ENCODE results near the gene CFAP46. TPM values are rescaled to one million over a fixed set of nuclear protein-coding genes. Genes with fewer than 3 reads are reported as not detected.

The CFAP46 gene
- total RNA-seq, 4 donors from 2014 or later = 0.29 to 9.0 (median 2.7) TPM

DNA sequence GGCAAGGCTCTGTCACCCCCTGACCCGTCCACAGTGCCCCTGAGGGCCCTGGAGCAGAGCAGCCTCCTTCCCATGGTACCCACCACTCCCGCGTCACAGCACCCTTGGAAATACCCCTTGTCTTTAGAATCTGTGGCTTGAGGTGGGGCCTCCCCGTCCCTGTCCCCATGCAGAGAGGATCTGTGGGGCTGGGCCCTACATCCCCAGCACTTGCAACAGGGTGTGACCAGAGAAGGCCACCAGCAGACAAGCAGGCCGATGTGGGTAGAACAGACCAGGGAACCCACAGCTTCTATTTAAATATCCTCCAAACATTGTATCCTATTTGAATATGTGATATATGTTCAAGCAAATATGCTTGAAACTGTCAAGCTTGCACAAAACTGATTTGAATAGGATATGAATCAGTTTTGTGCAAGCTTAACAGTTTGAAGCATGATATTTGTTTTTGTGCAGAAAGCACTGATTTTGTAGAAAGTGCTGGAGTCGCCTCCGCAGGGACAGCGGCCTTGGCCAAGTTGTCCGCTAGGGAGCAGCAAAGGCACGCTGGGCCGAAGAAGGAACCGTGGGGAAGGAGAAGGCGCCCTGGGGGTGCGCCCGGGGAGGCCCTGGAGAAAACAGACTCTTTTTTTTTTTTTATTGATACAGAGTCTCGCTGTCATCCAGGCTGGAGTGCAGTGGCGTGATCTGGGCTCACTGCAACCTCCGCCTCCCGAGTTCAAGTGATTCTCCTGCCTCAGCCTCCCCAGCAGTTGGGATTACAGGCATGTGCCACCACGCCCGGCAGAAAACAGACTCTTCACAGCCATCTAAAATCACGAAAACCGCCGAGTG lies 2.2 kb downstream of the CFAP46 start:
- H3K9me3 ChIP-seq = no peaks in the 10 kb centered on the region
- no peaks in the 10 kb centered on the region for H3K4me1 ChIP-seq
- no peaks in the 10 kb centered on the region for H3K36me3 ChIP-seq
- no peak for TF ChIP-seq POLR2A (IDR thresholded peaks at IDR 0.05)
- TF ChIP-seq, protein P1, sequence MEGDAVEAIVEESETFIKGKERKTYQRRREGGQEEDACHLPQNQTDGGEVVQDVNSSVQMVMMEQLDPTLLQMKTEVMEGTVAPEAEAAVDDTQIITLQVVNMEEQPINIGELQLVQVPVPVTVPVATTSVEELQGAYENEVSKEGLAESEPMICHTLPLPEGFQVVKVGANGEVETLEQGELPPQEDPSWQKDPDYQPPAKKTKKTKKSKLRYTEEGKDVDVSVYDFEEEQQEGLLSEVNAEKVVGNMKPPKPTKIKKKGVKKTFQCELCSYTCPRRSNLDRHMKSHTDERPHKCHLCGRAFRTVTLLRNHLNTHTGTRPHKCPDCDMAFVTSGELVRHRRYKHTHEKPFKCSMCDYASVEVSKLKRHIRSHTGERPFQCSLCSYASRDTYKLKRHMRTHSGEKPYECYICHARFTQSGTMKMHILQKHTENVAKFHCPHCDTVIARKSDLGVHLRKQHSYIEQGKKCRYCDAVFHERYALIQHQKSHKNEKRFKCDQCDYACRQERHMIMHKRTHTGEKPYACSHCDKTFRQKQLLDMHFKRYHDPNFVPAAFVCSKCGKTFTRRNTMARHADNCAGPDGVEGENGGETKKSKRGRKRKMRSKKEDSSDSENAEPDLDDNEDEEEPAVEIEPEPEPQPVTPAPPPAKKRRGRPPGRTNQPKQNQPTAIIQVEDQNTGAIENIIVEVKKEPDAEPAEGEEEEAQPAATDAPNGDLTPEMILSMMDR (IDR thresholded peaks at IDR 0.05) = peak; percentile 6 to 56 (median 36)
- no peak overlapping the region for H3K4me3 ChIP-seq
- intact Hi-C loops (cut with DNase I; ENCODE audit: low total_unique reads) = no loop called here
- no peaks in the 10 kb centered on the region for H3K27me3 ChIP-seq
- DNase-seq = no peak
- no peak overlapping the region for H3K27ac ChIP-seq

DNA sequence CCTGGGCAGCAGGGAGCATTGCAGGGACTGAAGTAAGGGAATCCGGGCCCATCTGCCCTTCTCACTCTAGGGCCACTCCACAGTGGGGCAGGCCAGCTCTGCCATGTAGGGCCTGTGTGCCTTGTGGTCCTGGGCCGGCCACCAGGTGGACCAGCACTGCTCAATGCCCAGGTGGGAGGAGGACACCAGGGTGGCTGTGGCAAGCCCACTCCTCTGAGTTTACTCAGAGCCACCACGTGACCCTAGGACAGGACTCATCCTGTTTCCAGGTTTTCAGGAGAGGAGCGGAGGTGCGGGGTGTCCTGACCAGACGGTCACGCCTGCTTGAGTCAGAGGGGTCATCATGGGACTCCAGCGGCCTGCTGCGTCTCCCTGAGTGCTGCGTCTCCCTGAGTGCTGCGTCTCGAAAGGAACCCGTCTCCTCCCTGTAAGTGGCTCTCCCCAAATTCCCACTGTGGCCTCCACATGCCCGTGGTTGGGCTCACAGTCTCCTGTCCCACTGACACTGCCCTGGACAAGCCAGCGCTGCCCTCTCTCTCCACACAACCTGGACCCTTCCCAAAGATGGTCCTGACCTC lies 2.9 kb downstream of the CFAP46 start:
- Histone ChIP-seq H3K27ac (no peak overlapping the region), H3K4me3 (no peak overlapping the region), H3K9me3 (no peaks in the 10 kb centered on the region), H3K36me3 (no peaks in the 10 kb centered on the region), H3K27me3 (no peaks in the 10 kb centered on the region), H3K4me1 (no peaks in the 10 kb centered on the region)
- DNase-seq = no peak
- intact Hi-C loops (cut with DNase I; ENCODE audit: low total_unique reads) = no loop called here
- TF ChIP-seq POLR2A (IDR thresholded peaks at IDR 0.05) = no peak
- TF ChIP-seq, protein P1 (IDR thresholded peaks at IDR 0.05) = no peak

DNA sequence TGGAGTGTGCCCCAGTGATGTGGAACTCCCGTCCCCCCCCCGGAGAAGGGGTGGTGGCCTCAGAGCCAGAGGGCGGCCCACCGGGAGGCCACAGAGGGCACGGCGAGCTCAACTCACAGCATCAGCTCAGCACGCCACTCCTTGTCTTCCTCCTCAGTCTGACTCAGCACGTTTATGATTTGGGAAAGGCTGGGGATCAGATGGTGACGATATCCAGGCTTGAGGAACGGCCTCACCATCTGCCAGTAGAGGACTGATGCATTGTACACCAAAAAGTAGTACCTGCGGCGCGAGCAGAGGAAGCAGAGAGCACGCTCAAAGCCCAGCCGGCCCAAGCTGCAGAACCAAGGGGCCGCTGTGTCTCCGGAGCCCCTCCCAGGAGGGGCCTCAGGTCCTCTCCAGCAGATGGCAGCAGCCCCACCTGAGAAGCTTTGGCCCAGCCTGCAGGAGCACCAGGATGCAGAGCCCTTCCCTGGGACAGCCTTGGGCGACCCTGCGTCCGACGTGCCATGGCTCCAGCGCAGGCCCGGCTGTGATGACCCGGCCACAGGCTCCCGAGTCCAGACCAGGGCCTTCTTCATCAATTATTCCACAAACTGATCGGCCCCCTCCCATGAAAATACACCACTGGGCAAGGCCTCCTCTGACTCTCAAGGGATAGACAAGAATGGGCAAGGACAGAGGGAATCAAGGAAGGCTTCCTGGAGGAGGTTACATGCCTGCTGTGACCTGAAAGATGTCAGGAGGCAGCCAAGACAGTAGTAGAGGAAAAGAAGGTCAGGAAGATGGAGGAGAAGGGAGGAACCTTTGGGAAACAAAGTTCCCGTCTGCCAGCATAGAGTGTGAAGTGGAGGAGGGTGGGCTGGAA lies 3.7 kb downstream of the CFAP46 start:
- no peak for DNase-seq
- H3K4me3 ChIP-seq = no peak overlapping the region
- no peaks in the 10 kb centered on the region for H3K4me1 ChIP-seq
- H3K36me3 ChIP-seq = no peaks in the 10 kb centered on the region
- H3K27ac ChIP-seq = no peak overlapping the region
- TF ChIP-seq POLR2A (IDR thresholded peaks at IDR 0.05) = no peak
- TF ChIP-seq, protein P1 (IDR thresholded peaks at IDR 0.05) = no peak
- intact Hi-C loops (cut with DNase I; ENCODE audit: low total_unique reads) = no loop called here
- no peaks in the 10 kb centered on the region for H3K9me3 ChIP-seq
- H3K27me3 ChIP-seq = no peaks in the 10 kb centered on the region

DNA sequence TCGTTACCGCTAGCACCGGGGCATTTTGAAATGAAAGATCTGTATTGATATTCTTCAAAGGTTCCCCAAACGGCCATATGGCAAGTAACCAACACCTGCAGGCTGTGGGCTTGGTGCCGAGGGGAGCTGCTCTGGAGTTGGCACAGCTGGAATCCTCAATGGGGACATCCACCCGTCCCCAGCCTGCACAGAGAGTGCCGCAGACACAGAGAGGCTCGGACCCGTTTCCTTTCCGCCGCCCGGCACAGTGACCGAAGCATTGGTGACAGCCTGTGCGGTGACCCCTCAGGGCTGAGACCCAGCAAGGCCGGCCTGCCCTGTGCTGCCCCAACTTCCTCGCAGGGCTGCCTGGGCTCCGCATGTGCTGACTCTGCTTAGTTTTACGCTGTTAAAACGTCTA lies 4.5 kb downstream of the CFAP46 start:
- DNase-seq = no peak
- intact Hi-C loops (cut with DNase I; ENCODE audit: low total_unique reads) = no loop called here
- Histone ChIP-seq H3K4me3 (no peak overlapping the region), H3K27ac (no peak overlapping the region), H3K4me1 (no peaks in the 10 kb centered on the region), H3K9me3 (no peaks in the 10 kb centered on the region), H3K36me3 (no peaks in the 10 kb centered on the region), H3K27me3 (no peaks in the 10 kb centered on the region)
- TF ChIP-seq POLR2A (IDR thresholded peaks at IDR 0.05) = no peak
- TF ChIP-seq, protein P1 (IDR thresholded peaks at IDR 0.05) = no peak

All from uterus (tissue), 4 donors.